Activated B cell treated with CpG ODN at 0.5 μM for 24 hours (primary cell): Measurements from ENCODE around the gene ERAS. TPM values are rescaled to one million over a fixed set of nuclear protein-coding genes. Genes with fewer than 3 reads are reported as not detected.

ENCODE experiments used
- ATAC-seq: fragments of 200-7000 bp; cut with Tn5 transposase; one replicate; pipeline ENCODE4 v1.10.0; 2021; ENCODE audit warnings: low read depth, mild to moderate bottlenecking, moderate library complexity
- CTCF ChIA-PET: fragments of 350-600 bp; sonication (Branson Sonifier 250); formaldehyde crosslinking; loops from one replicate; lab custom pipeline; 2021; ENCODE audit warnings: antibody characterized with exemption; lab: Charles Lee
- POLR2A ChIA-PET: fragments of 350-600 bp; sonication (Branson Sonifier 250); formaldehyde crosslinking; loops from one replicate; lab custom pipeline; 2021; ENCODE audit warnings: antibody characterized with exemption; lab: Charles Lee
- DNase-seq: peaks from one replicate; pipeline ENCODE4 v3.0.0; 2022
- H3K27ac Mint-ChIP-seq: one replicate; pipeline ENCODE4 v1.8.0; 2020; ENCODE audit warnings: mixed read lengths
- H3K27me3 Mint-ChIP-seq: one replicate; pipeline ENCODE4 v1.8.0; 2021; ENCODE audit warnings: mixed read lengths
- H3K36me3 Mint-ChIP-seq: one replicate; pipeline ENCODE4 v1.8.0; 2021; ENCODE audit warnings: low read depth, mixed read lengths
- H3K4me1 Mint-ChIP-seq: one replicate; pipeline ENCODE4 v1.8.0; 2021; ENCODE audit warnings: mixed read lengths
- H3K4me3 Mint-ChIP-seq: one replicate; pipeline ENCODE4 v1.8.0; 2020; ENCODE audit warnings: mild to moderate bottlenecking, mixed read lengths
- H3K9me3 Mint-ChIP-seq: one replicate; pipeline ENCODE4 v1.8.0; 2020; ENCODE audit warnings: mixed read lengths
- intact Hi-C: fragments of 100-400 bp; cut with micrococcal nuclease; formaldehyde crosslinking; loops from one replicate; pipeline ENCODE4 v1.15.1; 2024
- total RNA-seq: library from RNA; stranded (reverse); gene quantifications from 2 replicates; pipeline ENCODE4 v1.2.3, GENCODE V29; 2022
- TF ChIP-seq, protein P1 (sequence below): fragments of 200-600 bp; IDR thresholded peaks from one replicate; pipeline ENCODE4 v1.8.0; 2022; ENCODE audit warnings: antibody characterized with exemption, mild to moderate bottlenecking

The ERAS gene
- total RNA-seq, 1 donor from 2014 or later: not detected

DNA sequence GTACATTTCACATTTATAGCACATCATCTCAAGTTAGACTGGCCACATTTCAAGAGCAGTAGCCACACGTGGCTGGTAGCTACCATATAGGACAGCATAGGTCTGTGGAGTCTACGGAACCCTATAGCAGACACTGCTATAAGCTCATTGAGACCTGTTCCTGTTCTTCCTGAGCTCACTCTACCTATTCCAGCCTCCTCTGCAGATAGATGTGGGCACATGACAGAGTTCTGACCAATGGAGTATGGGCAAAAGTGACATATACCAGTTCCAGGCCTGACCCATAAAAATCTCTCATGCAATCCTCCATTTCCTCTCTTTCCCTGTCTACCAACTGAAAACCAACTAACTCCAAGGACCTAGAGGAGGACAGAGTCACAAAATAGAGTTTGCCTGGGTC, 28.0 kb upstream of the ERAS start:
- H3K27me3 Mint-ChIP-seq: no peaks in the 10 kb centered on the region
- TF ChIP-seq, protein P1, sequence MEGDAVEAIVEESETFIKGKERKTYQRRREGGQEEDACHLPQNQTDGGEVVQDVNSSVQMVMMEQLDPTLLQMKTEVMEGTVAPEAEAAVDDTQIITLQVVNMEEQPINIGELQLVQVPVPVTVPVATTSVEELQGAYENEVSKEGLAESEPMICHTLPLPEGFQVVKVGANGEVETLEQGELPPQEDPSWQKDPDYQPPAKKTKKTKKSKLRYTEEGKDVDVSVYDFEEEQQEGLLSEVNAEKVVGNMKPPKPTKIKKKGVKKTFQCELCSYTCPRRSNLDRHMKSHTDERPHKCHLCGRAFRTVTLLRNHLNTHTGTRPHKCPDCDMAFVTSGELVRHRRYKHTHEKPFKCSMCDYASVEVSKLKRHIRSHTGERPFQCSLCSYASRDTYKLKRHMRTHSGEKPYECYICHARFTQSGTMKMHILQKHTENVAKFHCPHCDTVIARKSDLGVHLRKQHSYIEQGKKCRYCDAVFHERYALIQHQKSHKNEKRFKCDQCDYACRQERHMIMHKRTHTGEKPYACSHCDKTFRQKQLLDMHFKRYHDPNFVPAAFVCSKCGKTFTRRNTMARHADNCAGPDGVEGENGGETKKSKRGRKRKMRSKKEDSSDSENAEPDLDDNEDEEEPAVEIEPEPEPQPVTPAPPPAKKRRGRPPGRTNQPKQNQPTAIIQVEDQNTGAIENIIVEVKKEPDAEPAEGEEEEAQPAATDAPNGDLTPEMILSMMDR: no peak
- peaks cover 18% of the 10 kb centered on the region for H3K4me1 Mint-ChIP-seq
- H3K9me3 Mint-ChIP-seq: no peaks in the 10 kb centered on the region
- CTCF ChIA-PET: no interaction called here
- H3K27ac Mint-ChIP-seq: no peak overlapping the region
- H3K36me3 Mint-ChIP-seq: peaks cover 8% of the 10 kb centered on the region
- ATAC-seq: no peak
- H3K4me3 Mint-ChIP-seq: no peak overlapping the region
- DNase-seq: no peak
- intact Hi-C loops: no loop called here
- POLR2A ChIA-PET: no interaction called here

DNA sequence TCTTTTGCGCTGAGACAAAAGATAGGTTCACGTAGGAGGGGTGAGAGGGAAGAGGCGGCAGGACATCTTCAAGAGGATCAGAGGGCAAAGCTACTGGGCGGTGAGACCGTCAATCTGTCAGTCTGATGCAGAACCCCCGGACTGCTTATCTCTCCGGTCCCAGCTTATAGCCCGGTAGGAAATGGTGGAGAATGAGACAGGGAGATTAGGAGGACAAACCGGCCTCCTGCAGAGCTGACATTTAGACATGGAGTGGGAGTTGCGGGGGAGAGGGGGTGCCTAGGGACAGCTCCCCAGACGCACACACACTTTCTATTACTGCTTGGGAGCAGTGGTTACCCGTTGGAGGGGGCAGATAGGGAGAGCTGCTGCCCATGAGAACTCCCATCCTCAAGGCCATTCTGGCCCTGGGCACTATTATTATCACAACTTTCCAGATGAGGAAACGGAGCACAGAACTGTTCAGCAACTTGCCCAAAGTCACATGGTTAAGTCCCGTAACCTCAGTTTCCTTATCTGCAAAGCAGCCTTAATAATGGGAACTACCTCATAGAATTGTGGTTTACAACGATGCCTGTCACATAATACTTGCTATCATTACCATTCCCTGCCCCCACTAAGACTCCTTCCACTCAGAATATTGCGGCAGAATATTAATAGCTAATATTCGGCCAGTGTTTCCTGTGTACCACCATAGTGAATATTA, 25.6 kb upstream of the ERAS start:
- DNase-seq: no peak
- H3K27me3 Mint-ChIP-seq: no peaks in the 10 kb centered on the region
- H3K27ac Mint-ChIP-seq: peak overlapping the region; percentile 98
- TF ChIP-seq, protein P1: no peak
- H3K4me3 Mint-ChIP-seq: peak overlapping the region; percentile 94
- ChIA-PET POLR2A (interaction anchor here (0.7 to 2.3 kb wide), 14 partner anchors 63 to 261 kb away, joined by 4 to 23 read pairs (median 7); partner anchors contain the start of genes GRIPAP1, OTUD5, RBM3 and SLC35A2), CTCF (interaction anchor here (0.6 kb wide), 1 partner anchor 152 kb away, joined by 4 read pairs; no protein-coding TSS in a partner anchor)
- peaks cover 20% of the 10 kb centered on the region for H3K36me3 Mint-ChIP-seq
- H3K9me3 Mint-ChIP-seq: no peaks in the 10 kb centered on the region
- no peak for ATAC-seq
- peaks cover 18% of the 10 kb centered on the region for H3K4me1 Mint-ChIP-seq
- intact Hi-C loops: loop anchor here (1.0 to 10.0 kb wide), 9 partner anchors 63 to 323 kb away; partner anchors contain the start of genes FTSJ1, PQBP1, PRAF2 and SUV39H1

DNA sequence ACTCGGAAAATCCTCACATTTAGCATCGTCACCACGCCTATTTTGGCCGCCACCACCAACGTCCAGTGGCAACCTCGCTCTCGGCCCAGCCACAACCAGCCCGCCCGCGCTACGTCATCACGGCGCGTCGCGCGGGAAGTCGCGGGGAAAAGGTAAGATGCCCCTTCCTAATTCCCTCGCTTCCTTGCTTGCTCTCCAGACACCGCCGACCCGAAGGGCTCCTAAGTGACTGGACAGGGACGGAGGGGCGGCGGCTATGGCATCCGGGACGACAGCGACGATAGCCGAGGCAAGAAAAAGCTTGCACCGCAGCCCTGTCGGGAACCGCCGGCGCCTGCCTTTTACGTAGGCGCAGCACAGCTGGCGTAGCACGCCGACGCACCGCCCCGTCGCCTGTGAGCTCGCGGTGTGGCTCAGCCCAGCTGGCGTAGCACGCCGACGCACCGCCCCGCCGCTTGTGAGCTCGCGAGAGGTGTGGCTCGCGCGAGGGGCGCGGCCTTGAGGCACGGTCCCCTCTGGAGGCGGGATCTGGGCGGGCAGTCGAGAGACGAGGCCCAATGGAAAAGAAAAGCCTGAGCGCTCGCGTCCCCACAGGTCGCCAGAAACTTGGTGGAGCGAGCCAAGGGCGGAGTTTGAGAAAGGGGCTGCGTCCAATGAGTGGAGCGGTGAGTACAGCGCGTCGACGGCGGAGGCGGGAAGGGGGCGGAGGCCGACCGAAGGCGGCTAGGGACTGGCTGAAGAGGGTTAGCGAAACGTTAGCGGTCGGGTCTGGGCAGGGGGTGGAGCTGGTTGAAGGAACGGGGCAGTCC, 24.8 kb upstream of the ERAS start, which contains the start of gene HDAC6:
Gene HDAC6 (plus strand): TSS at position 788 of the 809 bp plus-strand sequence. CDS start 626 bp downstream, outside the sequence.
- H3K27ac Mint-ChIP-seq: peak within 1 kb of the TSS; percentile 98
- ATAC-seq (peak; percentile 80), DNase-seq (peak; percentile 85)
- H3K9me3 Mint-ChIP-seq: no peaks in the 10 kb centered on the region
- TF ChIP-seq, protein P1: no peak
- peaks cover 18% of the 10 kb centered on the region for H3K4me1 Mint-ChIP-seq
- CTCF ChIA-PET: interaction anchor here (0.6 kb wide), 1 partner anchor 153 kb away, joined by 4 read pairs; no protein-coding TSS in a partner anchor
- H3K36me3 Mint-ChIP-seq: peaks cover 23% of the 10 kb centered on the region
- no peaks in the 10 kb centered on the region for H3K27me3 Mint-ChIP-seq
- POLR2A ChIA-PET: interaction anchor here (0.5 to 2.3 kb wide), 24 partner anchors 35 to 965 kb away, joined by 3 to 23 read pairs (median 5); partner anchors contain the start of genes CCDC22, GRIPAP1, OTUD5 and PQBP1
- intact Hi-C loops: loop anchor here (1.0 to 10.0 kb wide), 14 partner anchors 64 to 1143 kb away; partner anchors contain the start of genes FTSJ1, PIM2, PORCN and PQBP1
- peak within 1 kb of the TSS; percentile 94 for H3K4me3 Mint-ChIP-seq

DNA sequence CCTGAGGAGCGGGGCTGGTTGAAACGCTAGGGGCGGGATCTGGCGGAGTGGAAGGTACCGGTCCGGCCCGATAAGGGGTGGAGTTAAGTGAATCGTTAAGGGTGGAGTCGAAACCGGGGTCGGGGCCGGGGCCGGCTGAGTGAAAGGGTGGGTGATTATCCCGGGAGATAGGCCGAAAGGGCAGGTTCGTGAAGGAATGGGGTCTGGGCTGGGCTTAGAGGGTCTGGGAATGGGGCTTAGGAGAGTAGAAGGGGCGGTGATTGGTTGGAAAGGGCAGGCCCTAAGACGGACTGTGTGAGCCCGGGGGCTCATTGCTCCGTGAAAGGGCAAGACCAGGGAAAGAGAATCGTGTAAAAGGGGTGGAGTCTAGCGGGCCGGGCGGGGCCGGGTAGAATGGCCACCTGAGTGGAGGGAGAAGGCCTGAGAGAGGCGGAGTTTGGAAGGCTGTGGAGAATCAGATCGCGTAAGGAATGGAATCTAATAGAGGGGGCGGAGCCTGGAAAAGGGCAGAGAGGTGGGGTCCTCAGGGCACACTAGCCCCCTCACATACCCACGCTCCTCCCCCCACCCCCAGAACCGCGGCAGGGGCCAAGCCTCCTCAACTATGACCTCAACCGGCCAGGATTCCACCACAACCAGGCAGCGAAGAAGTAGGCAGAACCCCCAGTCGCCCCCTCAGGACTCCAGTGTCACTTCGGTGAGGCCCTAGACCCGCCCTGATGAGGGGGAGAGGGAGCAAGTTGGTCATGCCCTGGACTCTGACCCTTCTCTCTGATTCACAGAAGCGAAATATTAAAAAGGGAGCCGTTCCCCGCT, 24.0 kb upstream of the ERAS start:
- intact Hi-C loops: loop anchor here (1.0 to 10.0 kb wide), 7 partner anchors 117 to 1143 kb away; partner anchors contain the start of genes FTSJ1, PIM2, PORCN and PRAF2
- H3K36me3 Mint-ChIP-seq: peaks cover 27% of the 10 kb centered on the region
- H3K4me1 Mint-ChIP-seq: peaks cover 18% of the 10 kb centered on the region
- peak overlapping the region; percentile 94 for H3K4me3 Mint-ChIP-seq
- ATAC-seq (peak; percentile 45), DNase-seq (no peak)
- H3K27me3 Mint-ChIP-seq: no peaks in the 10 kb centered on the region
- TF ChIP-seq, protein P1: no peak
- no peaks in the 10 kb centered on the region for H3K9me3 Mint-ChIP-seq
- ChIA-PET CTCF (no interaction called here), POLR2A (interaction anchor here (0.5 to 2.3 kb wide), 18 partner anchors 34 to 966 kb away, joined by 3 to 23 read pairs (median 6); partner anchors contain the start of genes GRIPAP1, OTUD5, PQBP1 and RBM3)
- peak overlapping the region; percentile 98 for H3K27ac Mint-ChIP-seq
